Omental fat pad (tissue), 4 donors: ENCODE results near the gene HGS. TPM values are rescaled to one million over a fixed set of nuclear protein-coding genes. Genes with fewer than 3 reads are reported as not detected.

Experiments used
- ATAC-seq: fragments of 150-250 bp; one replicate; pipeline ENCODE4 v1.9.1; 2016; ENCODE audit warnings: mild to moderate bottlenecking, moderate library complexity; ENCODE audit not compliant: low FRiP score
- DNase-seq: peaks from one replicate; pipeline ENCODE4 v3.0.0-alpha.2; 2019; ENCODE audit warnings: low spot score
- CTCF ChIP-seq, 3 donors: fragments of 450-650 bp; IDR thresholded peaks; one replicate each; pipeline ENCODE4 v1.5.1; 2016 to 2017; ENCODE audit warnings: antibody characterized with exemption in 3 of 3, mild to moderate bottlenecking in 3 of 3, moderate library complexity in 2 of 3
- total RNA-seq, 4 donors: library from RNA; depleted of rRNA; stranded (reverse); fragments of >200 nt; gene quantifications; one replicate each; pipeline ENCODE4 v1.1.0, GENCODE V29; 2016

HGS gene
- total RNA-seq, 4 donors from 2014 or later: 54.0 to 117 (median 66.9) TPM

- TF ChIP-seq CTCF (IDR thresholded peaks at IDR 0.05): no peak
- ATAC-seq: peak; percentile 29
- peak; percentile 32 for DNase-seq
Measured at GRCh38 chr17:81665205-81666091, 18.4 kb upstream of the HGS start.

GRCh38 chr17:81666092-81666341 lies 17.8 kb upstream of the HGS start:
- DNase-seq: no peak
- TF ChIP-seq CTCF (IDR thresholded peaks at IDR 0.05): no peak
- peak; percentile 28 for ATAC-seq

GRCh38 chr17:81666342-81667191 lies 17.2 kb upstream of the HGS start, which contains the start of the genes CCDC137 and OXLD1:
Gene CCDC137 (plus strand): TSS chr17:81666737. CDS start chr17:81666767, 30 bp downstream.
Gene OXLD1 (minus strand): TSS chr17:81666605. CDS start chr17:81666577, 28 bp downstream.
- ATAC-seq (peak; percentile 97), DNase-seq (peak; percentile 78)
- no peak for TF ChIP-seq CTCF (IDR thresholded peaks at IDR 0.05)

GRCh38 chr17:81667754-81668153 lies 16.1 kb upstream of the HGS start:
- DNase-seq (no peak), ATAC-seq (no peak)
- TF ChIP-seq CTCF (IDR thresholded peaks at IDR 0.05): no peak

GRCh38 chr17:81672504-81672903 lies 11.3 kb upstream of the HGS start:
- no peak for TF ChIP-seq CTCF (IDR thresholded peaks at IDR 0.05)
- no peak for DNase-seq
- no peak for ATAC-seq

- no peak for TF ChIP-seq CTCF (IDR thresholded peaks at IDR 0.05)
Measured at GRCh38 chr17:81672954-81673353, 10.9 kb upstream of the HGS start.

More at GRCh38 chr17:81672954-81673353, 10.9 kb upstream of the HGS start:
- no peak for DNase-seq
- ATAC-seq: no peak
